CD4-positive, alpha-beta T cell (primary cell): ENCODE data around the gene CERS5. TPM values are rescaled to one million over a fixed set of nuclear protein-coding genes. Genes with fewer than 3 reads are reported as not detected.

Source experiments
- ATAC-seq: fragments of 200-7000 bp; cut with Tn5 transposase; one replicate; pipeline ENCODE4 v1.10.0; 2022; ENCODE audit warnings: mild to moderate bottlenecking; ENCODE audit not compliant: poor library complexity
- CTCF ChIA-PET: fragments of 350-600 bp; sonication (Branson Sonifier 250); formaldehyde crosslinking; loops from one replicate; lab custom pipeline; 2021; ENCODE audit warnings: antibody characterized with exemption, inconsistent platforms; lab: Charles Lee
- POLR2A ChIA-PET: fragments of 350-600 bp; sonication (Branson Sonifier 250); formaldehyde crosslinking; loops from one replicate; lab custom pipeline; 2021; ENCODE audit warnings: antibody characterized with exemption, inconsistent platforms; lab: Charles Lee
- DNase-seq, 14 experiments: peaks; one replicate each; pipeline ENCODE4 v3.0.0-alpha.2; 2013 to 2020; ENCODE audit warnings: mixed read lengths in 2 of 14
- H3K27ac ChIP-seq, 2 donors: one replicate each; pipeline versions ENCODE4 v1.5.1 to v1.7.0; 2013; ENCODE audit warnings: low read length in 2 of 2, low read depth in 1 of 2, mild to moderate bottlenecking in 1 of 2
- H3K27me3 ChIP-seq, 2 experiments: 1 replicate in 1 of 2; 2 replicates in 1 of 2; pipeline versions ENCODE4 v1.6.1 to v1.7.0; 2013; ENCODE audit warnings: low read length in 2 of 2, control low read depth in 1 of 2, mild to moderate bottlenecking in 1 of 2, moderate library complexity in 1 of 2; ENCODE audit not compliant: insufficient read depth in 2 of 2, control insufficient read depth in 1 of 2
- H3K36me3 ChIP-seq: one replicate; pipeline ENCODE4 v1.6.1; 2013; ENCODE audit warnings: low read length, control low read depth; ENCODE audit not compliant: insufficient read depth
- H3K4me1 ChIP-seq: one replicate; pipeline ENCODE4 v1.6.1; 2013; ENCODE audit warnings: low read length, control low read depth; ENCODE audit not compliant: insufficient read depth
- H3K4me3 ChIP-seq: one replicate; pipeline ENCODE4 v1.5.1; 2013; ENCODE audit warnings: mild to moderate bottlenecking, low read length, moderate library complexity
- H3K9me3 ChIP-seq, 2 experiments: 1 replicate in 1 of 2; 2 replicates in 1 of 2; pipeline versions ENCODE4 v1.6.1 to v1.7.0; 2013; ENCODE audit warnings: low read length in 2 of 2, mild to moderate bottlenecking in 2 of 2, control low read depth in 1 of 2, moderate library complexity in 1 of 2; ENCODE audit not compliant: control insufficient read depth in 1 of 2, insufficient read depth in 1 of 2
- H3K27ac Mint-ChIP-seq: one replicate; pipeline ENCODE4 v1.8.0; 2020; ENCODE audit warnings: mixed read lengths
- H3K27me3 Mint-ChIP-seq: one replicate; pipeline ENCODE4 v1.8.0; 2021; ENCODE audit warnings: mixed read lengths
- H3K36me3 Mint-ChIP-seq: one replicate; pipeline ENCODE4 v1.8.0; 2021; ENCODE audit warnings: low read depth, mixed read lengths
- H3K4me1 Mint-ChIP-seq: one replicate; pipeline ENCODE4 v1.8.0; 2021; ENCODE audit warnings: low read depth, mixed read lengths
- H3K4me3 Mint-ChIP-seq: one replicate; pipeline ENCODE4 v1.8.0; 2020; ENCODE audit warnings: mild to moderate bottlenecking, mixed read lengths
- H3K9me3 Mint-ChIP-seq: one replicate; pipeline ENCODE4 v1.8.0; 2020; ENCODE audit warnings: mixed read lengths
- CTCF ChIP-seq: fragments of 200-600 bp; IDR thresholded peaks from one replicate; pipeline ENCODE4 v1.8.0; 2022; ENCODE audit warnings: antibody characterized with exemption, mild to moderate bottlenecking
- intact Hi-C, 2 experiments: fragments of 100-400 bp; cut with DNase I in 1 of 2; cut with micrococcal nuclease in 1 of 2; formaldehyde crosslinking; loops; one replicate each; pipeline versions ENCODE4 v1.15.1 to v1.9.0; 2023 to 2025; cut with DNase I, micrococcal nuclease
- total RNA-seq, 174 experiments: library from RNA in 2 of 174; stranded (reverse) in 2 of 174; gene quantifications; one replicate each; pipeline ENCODE4 v1.2.3 and lab custom pipeline; 2021 to 2026

CERS5 gene
- total RNA-seq, 2 experiments from 2014 or later: 42.3 to 44.5 TPM

DNA sequence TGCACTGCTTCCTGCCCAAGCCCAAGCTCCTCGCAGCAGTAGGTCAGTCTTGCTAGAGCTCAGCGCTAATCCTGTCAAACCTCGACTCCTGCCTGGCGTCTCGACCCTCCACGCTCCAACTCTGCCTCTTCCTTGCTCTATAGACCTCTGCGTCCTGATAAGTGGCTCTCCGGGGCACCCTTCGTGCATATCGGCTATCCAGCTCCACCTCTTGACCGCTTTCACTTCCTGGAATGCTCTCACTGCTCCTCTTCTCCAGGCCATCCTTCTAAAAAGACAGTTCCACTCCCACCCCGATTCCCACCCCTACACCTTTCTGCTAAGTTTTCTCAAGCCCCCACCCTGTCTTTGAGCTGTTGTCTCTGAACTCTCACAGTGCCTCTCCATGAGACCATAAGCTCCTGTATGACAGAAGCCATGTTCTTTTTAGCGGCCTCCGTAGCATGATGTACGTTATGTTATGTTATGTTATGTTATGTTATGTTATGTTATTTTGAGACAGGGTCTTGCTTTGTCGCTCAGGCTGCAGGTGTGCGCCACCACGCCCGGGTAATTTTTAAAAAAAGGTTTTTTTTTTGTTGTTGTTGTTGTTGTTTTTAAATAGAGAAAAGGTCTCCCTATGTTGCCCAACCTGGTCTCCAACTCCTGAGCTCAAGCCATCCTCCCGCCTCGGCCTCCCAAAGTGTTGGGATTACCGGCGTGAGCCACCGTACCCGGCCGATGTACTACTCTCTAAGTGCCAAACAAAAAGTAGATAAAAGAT is 54.5 kb downstream of the CERS5 start:
- H3K4me3 ChIP-seq: peak overlapping the region; percentile 100

GRCh38 chr12:50111693-50112455 is 55.3 kb downstream of the CERS5 start, which contains the start of gene COX14:
TSS of gene COX14 (plus strand) at chr12:50112236. CDS start at chr12:50120044, 7,808 bp downstream.
- H3K27ac ChIP-seq: peak within 1 kb of the TSS; percentile 87 to 97
- H3K36me3 ChIP-seq: peaks cover 15% of the 10 kb centered on the region
- ChIA-PET POLR2A (interaction anchor here (0.6 to 3.8 kb wide), 50 partner anchors 9 to 1127 kb away, joined by 3 to 127 read pairs (median 4); partner anchors contain the start of genes ATF1, BCDIN3D, CERS5 and DAZAP2), CTCF (interaction anchor here (0.5 to 4.2 kb wide), 42 partner anchors 9 to 1298 kb away, joined by 3 to 83 read pairs (median 4); partner anchors contain the start of genes ATF1, CERS5, DAZAP2 and PRPF40B)
- DNase-seq (peak; percentile 97 to 100 (median 99)), ATAC-seq (peak; percentile 83)
- H3K4me1 Mint-ChIP-seq: peaks cover 39% of the 10 kb centered on the region
- peak within 1 kb of the TSS; percentile 100 for H3K4me3 ChIP-seq
- intact Hi-C loops: loop anchor here (1.0 to 10.0 kb wide), 9 partner anchors 13 to 173 kb away; partner anchors contain the start of genes RACGAP1 (in 2 of the 2), CERS5 (in 1 of the 2), LIMA1 (in 1 of the 2) and SMARCD1 (in 1 of the 2)
- H3K36me3 Mint-ChIP-seq: peaks cover 37% of the 10 kb centered on the region
- peak within 1 kb of the TSS; percentile 96 for H3K27ac Mint-ChIP-seq
- no peaks in the 10 kb centered on the region for H3K9me3 ChIP-seq
- H3K9me3 Mint-ChIP-seq: no peaks in the 10 kb centered on the region
- peak within 1 kb of the TSS; percentile 95 for H3K4me3 Mint-ChIP-seq
- peak; percentile 97 for TF ChIP-seq CTCF
- peaks cover 55% of the 10 kb centered on the region for H3K4me1 ChIP-seq
- H3K27me3 ChIP-seq: no peaks in the 10 kb centered on the region
- H3K27me3 Mint-ChIP-seq: no peaks in the 10 kb centered on the region

More for the DNA sequence above, 54.5 kb downstream of the CERS5 start:
- H3K27ac ChIP-seq: peak overlapping the region; percentile 87 to 97
- intact Hi-C loops: loop anchor here (1.0 to 10.0 kb wide), 6 partner anchors 13 to 172 kb away; partner anchors contain the start of genes RACGAP1 (in 2 of the 2), CERS5 (in 1 of the 2) and LIMA1 (in 1 of the 2)
- H3K4me1 ChIP-seq: peaks cover 61% of the 10 kb centered on the region
- no peak for ATAC-seq
- H3K27me3 ChIP-seq: no peaks in the 10 kb centered on the region
- no peaks in the 10 kb centered on the region for H3K9me3 ChIP-seq
- CTCF ChIA-PET: interaction anchor here (0.5 to 4.2 kb wide), 21 partner anchors 8 to 1126 kb away, joined by 3 to 83 read pairs (median 7); partner anchors contain the start of genes ATF1, CERS5, DAZAP2 and RACGAP1
- peak overlapping the region; percentile 96 for H3K27ac Mint-ChIP-seq
- H3K36me3 ChIP-seq: peaks cover 20% of the 10 kb centered on the region
- H3K4me1 Mint-ChIP-seq: peaks cover 45% of the 10 kb centered on the region
- TF ChIP-seq CTCF: no peak
- no peaks in the 10 kb centered on the region for H3K27me3 Mint-ChIP-seq
- H3K4me3 Mint-ChIP-seq: peak overlapping the region; percentile 95
- H3K36me3 Mint-ChIP-seq: peaks cover 43% of the 10 kb centered on the region
- no peak for DNase-seq
- POLR2A ChIA-PET: interaction anchor here (0.6 to 3.8 kb wide), 48 partner anchors 9 to 1126 kb away, joined by 3 to 127 read pairs (median 4); partner anchors contain the start of genes ATF1, BCDIN3D, CERS5 and DAZAP2
- H3K9me3 Mint-ChIP-seq: no peaks in the 10 kb centered on the region

DNA sequence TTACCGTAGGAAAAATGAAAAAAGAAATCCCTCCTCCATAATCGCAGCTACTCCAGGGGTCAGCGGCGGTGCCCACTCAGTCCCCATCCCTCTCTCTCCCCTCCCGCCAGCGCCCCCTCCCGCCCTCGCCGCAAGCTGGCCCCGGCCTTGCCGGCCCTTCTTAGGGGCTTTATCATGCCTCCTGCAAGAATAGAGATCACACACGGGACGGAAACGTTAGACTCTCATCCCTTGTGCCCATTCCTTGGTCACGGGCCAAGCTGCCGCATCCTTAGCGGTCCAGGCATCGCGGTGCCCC is 55.8 kb downstream of the CERS5 start:
- intact Hi-C loops: loop anchor here (1.0 to 10.0 kb wide), 5 partner anchors 25 to 173 kb away; partner anchors contain the start of genes LIMA1 (in 1 of the 2) and SMARCD1 (in 1 of the 2)
- Histone ChIP-seq H3K4me1 (peaks cover 49% of the 10 kb centered on the region), H3K27me3 (no peaks in the 10 kb centered on the region), H3K9me3 (no peaks in the 10 kb centered on the region), H3K36me3 (peaks cover 10% of the 10 kb centered on the region), H3K27ac (peak overlapping the region in 1 of 2 donors; percentile 36), H3K4me3 (peak overlapping the region; percentile 48)
- DNase-seq (no peak), ATAC-seq (no peak)
- H3K27me3 Mint-ChIP-seq: no peaks in the 10 kb centered on the region
- peak overlapping the region; percentile 96 for H3K27ac Mint-ChIP-seq
- ChIA-PET CTCF (interaction anchor here (0.5 to 4.2 kb wide), 41 partner anchors 8 to 1297 kb away, joined by 3 to 83 read pairs (median 4); partner anchors contain the start of genes CERS5, DAZAP2, PRPF40B and RACGAP1), POLR2A (interaction anchor here (0.9 to 3.8 kb wide), 33 partner anchors 8 to 1127 kb away, joined by 3 to 127 read pairs (median 8); partner anchors contain the start of genes ATF1, BCDIN3D, CERS5 and DAZAP2)
- peaks cover 32% of the 10 kb centered on the region for H3K36me3 Mint-ChIP-seq
- peaks cover 34% of the 10 kb centered on the region for H3K4me1 Mint-ChIP-seq
- H3K4me3 Mint-ChIP-seq: peak overlapping the region; percentile 95
- TF ChIP-seq CTCF: no peak
- no peaks in the 10 kb centered on the region for H3K9me3 Mint-ChIP-seq
